Ammon's horn (tissue), 1 donor: ENCODE results near the gene SPATA31D1.

ENCODE experiments used
- DNase-seq: peaks from one replicate; pipeline ENCODE4 v3.0.0-alpha.2; 2016; ENCODE audit warnings: low spot score

Gene SPATA31D1

DNA sequence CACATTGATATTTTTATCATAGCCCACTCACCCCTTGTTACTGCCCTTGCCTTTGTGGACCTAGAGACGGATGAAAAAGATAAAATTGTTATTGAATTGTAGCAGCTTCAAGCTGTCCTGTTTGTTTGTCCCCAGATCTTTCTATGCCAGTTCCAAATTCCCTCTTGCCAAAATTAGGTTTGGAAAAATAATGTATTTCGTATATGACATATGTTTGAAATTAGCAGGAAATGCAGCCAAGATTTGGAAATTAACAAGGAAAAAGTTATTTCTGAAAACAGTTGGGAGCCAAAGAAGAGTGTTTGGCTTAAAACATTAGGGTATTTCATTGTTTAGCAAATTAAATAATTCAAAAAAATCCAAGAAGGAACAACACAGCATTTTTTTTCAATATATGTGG lies 33.5 kb downstream of the SPATA31D1 start:
- DNase-seq: no peak

DNA sequence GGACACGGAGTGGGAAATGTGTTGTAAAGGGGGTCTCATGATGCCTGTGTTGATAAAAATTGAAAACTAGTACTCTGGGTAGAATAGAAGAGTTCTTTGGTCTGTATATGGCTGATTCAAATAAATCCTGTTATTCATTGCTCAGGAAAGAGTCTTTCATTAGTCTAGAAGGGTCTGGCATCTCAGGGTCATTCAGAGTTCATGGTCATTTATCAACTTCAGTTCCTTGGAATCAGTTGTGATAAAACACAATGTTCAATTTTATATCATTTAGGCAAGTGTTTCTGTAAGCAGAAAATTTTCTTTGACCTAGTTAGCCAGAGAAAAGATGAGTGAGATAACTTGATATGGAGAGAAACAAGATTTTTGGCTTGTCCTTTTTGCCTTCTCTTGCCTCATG lies 36.3 kb downstream of the SPATA31D1 start:
- no peak for DNase-seq

DNA sequence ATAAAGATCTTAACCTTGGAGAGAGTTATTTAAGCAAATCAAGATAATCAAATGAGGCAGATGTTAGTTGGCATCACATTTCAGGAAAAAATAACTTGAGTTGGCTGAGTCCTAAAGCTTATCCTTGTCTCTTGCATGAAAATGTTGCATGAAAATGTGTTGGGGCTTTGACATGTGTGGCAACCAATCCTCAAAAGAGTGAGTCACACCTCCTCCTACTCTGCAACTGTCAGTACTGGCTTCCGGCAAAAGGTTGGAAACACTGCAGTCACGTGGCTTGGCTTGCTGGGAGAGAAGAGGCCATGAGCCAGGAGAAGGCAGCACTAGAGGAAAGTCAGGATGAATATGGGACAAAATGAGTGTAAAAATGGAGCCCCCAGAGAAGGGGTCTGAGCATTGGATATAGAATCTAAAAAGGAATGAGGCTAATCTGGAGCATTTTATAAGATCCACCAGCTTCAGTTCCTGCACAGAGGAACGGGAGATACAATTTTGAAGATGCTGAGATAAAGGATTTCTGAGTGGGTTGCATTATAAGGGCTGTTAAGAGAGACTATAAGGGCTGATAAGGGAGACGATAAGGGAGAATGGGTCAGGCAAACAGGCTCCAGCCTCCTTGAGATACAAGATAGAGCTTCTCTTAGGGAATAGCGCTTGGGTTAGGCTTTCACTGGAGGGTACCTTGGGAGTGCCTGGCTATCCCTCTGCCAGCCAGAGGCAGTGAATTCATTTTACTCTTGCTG lies 43.1 kb downstream of the SPATA31D1 start:
- DNase-seq: peak; percentile 79

DNA sequence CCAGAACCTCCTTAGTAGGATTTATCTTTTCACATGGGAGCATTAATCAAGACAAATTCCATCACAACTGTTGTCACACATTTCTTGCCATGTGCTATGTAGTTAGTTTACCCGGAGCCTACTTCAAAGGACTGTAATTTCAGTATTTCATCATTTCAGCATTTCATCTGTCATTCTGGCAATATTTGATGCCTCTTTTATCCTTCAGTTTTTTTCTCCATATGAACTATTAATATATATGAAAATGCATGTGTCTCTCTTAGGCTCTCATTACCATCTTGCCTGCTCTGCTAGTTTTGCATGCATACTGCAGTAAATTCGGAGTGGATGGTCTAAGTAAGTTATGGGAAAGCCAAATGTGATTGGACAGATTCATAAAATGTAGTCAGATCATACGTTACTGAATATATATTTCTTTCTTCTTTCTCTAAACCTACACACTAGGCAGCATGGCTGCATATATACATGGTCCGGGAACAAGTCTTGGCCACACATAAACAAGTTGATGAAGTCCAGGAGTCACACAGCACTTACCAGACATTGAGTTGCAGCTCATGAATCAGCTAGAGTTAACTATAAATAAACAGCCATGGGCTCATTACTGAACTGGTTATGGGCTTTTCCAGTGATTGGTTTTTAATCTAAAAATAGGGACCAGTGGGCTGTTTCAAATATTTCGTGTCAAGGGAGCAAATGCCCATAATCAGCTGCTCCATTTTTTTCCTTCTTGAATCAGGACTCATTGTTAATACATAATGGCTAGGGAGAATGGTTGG lies 46.6 kb downstream of the SPATA31D1 start:
- peak; percentile 14 for DNase-seq

DNA sequence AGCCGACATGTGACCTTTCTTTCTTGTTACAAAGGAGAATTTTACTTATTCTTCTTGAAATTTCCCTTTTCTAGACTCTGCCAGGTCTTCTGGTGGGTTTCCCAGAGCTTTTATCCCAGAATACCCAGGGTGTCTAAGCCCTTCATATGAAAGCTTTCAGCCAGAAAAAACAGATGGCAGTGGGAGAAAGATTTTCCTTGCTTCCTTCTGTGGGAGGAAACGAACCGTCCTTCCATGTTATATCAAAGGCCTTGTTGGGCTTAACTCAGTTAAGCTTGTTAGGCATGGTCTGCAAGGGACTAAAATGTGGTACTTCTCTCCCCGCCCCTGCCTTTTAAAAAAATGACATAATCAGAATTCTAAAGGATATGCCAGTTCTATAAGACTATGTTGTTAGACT lies 47.5 kb downstream of the SPATA31D1 start:
- DNase-seq: peak; percentile 16

DNA sequence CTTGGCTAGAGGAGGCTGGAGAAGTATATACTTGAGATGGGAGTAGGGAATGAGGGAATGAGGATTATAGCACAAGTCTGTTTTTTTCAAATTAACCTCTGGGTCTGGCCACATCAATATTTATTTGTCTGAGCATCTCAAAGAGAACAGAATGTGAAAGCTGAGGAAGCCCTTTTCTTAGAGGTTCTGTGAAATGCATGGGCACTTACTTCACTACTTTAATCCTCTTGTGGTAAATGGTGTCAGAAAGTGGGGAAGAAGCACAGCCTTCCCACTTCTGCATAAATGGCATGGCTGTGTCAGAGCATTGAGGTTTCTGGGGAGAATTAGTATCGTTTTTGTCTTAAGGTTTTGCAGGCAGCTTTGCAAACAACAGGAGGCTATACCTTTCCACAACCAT lies 48.6 kb downstream of the SPATA31D1 start:
- DNase-seq: no peak

DNA sequence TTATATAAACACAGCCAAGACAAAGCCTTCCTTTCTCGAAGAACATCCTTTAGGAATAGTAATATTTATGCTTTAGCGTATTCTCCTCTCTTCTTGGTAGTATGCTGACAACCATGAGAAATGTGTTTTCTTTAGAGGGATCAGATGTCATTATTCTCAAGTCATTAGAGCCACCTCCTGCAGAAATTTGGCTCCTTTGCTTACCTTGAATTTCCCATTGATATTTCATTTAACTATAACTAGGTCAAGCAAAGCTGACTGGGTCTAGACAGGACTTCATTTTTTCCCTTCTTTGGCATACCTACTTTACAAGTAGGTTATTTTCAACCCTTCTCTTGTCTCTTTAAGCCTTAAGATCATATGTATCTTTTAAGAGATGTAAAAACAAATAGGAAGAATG lies 50.3 kb downstream of the SPATA31D1 start:
- no peak for DNase-seq
